Measurements from ENCODE around the gene ACOT7.

- TF ChIP-seq POLR2A (IDR thresholded peaks at IDR 0.05) = peak in 2 of 4 donors; percentile 76 to 83
- TF ChIP-seq CTCF (IDR thresholded peaks at IDR 0.05) = peak in 3 of 6 experiments; percentile 17 to 40 (median 29)
These were observed at the start of gene ACOT7 for GRCh38 chr1:6393400-6394187.

All from esophagus squamous epithelium (tissue), 4 donors.